NOMO-1 treated with DMSO at 0.1 percent for 48 hours (cell line): Measurements from ENCODE around the gene CDH19.
A peak's percentile ranks its signal among the peaks of the same experiment; 100 is the strongest.

Experiments
- DNase-seq: peaks from one replicate; lab custom pipeline; 2025; ENCODE audit not compliant: unreplicated experiment; lab: John Stamatoyannopoulos, UW

Gene CDH19, protein sequence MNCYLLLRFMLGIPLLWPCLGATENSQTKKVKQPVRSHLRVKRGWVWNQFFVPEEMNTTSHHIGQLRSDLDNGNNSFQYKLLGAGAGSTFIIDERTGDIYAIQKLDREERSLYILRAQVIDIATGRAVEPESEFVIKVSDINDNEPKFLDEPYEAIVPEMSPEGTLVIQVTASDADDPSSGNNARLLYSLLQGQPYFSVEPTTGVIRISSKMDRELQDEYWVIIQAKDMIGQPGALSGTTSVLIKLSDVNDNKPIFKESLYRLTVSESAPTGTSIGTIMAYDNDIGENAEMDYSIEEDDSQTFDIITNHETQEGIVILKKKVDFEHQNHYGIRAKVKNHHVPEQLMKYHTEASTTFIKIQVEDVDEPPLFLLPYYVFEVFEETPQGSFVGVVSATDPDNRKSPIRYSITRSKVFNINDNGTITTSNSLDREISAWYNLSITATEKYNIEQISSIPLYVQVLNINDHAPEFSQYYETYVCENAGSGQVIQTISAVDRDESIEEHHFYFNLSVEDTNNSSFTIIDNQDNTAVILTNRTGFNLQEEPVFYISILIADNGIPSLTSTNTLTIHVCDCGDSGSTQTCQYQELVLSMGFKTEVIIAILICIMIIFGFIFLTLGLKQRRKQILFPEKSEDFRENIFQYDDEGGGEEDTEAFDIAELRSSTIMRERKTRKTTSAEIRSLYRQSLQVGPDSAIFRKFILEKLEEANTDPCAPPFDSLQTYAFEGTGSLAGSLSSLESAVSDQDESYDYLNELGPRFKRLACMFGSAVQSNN

DNA sequence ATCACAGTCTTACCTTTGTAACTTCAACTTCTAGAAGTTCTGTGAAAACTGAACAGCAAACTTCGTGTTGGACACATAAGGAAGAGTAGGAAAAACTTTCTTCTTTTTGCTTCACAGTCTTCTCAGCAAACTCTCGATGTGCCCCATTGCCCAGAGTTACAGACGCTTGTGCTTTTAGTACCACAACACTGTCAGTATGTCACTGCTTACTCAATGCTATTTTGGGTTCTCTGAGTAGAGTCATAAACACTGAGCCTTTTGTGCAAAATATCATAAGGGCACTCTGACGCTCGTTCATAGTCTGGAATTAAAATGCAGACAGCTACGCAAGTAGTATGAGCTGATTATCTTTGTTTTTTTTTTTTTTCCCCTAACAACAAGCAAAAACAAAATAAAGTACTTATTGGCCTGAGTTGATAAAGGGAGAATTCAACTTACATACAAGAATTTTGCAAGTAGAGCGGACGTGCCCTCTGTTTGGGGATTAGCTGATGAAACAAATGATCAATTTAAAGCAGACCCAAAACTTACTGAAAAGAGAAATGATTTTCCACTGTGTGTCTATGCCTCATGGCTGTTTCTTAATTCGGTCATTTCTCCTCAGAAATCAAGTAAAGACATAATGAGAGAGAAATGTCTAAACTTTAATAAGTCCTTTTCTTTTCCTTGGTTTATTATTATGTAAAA lies at the start of gene CDH19:
TSS of gene CDH19 (minus strand) at position 150 of the 687 bp plus-strand sequence. CDS start 31,886 bp downstream, outside the sequence.
- DNase-seq, result no peak

DNA sequence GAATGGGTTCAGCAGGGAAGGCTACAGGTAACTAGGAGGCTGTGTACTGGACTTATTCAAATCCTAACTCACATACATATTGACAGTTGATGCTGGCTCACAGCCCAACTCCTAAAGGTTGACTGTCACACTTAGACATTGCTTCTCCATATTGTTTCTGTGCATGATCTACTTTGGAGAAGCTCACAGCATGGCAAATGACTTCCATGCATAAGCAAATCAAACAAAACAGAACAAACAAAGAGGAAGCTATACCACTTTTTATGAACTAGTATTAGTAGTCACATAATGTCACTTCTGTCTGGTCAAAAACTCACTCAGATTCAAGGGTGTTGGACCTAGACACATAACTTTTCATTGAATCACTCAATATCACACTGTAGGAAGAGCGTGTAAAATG lies 43.8 kb upstream of the CDH19 start:
- no peak for DNase-seq

DNA sequence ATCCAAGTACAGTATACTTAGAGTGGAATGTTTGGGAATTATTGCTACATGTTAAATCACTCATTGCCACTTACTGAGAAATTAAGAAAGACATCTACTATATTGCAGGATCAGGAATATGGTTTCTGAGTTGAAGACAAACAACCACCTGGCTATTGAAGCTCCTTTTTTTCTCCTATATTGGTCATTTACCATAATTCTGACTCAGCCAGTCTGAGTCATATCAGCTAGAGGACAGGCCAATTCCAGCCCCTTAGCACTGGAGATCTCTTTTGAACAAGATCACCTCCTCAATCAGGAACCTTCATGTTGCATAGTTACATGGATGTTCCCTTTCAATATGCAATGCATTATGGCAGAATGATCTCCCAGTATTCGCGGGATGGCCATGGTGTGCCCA lies 42.7 kb upstream of the CDH19 start:
- no peak for DNase-seq

DNA sequence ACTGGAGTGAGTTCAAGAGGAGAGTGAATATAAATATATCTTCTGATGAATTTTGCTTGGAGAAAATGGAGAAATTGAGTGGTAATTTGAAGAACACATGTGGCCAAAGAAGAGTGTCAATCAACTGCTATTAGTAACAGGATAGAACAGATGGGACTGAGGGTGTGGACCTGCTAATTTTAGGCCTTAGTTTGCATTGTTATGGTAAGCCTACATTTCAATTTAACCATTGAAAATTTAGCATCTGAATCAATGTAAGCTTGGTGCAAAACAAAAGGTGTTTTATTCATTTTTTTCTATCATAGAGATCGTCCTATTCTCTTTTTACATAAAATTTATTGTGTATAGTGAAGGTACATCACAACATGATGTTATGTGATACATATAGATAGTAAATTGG lies 42.1 kb upstream of the CDH19 start:
- no peak for DNase-seq

DNA sequence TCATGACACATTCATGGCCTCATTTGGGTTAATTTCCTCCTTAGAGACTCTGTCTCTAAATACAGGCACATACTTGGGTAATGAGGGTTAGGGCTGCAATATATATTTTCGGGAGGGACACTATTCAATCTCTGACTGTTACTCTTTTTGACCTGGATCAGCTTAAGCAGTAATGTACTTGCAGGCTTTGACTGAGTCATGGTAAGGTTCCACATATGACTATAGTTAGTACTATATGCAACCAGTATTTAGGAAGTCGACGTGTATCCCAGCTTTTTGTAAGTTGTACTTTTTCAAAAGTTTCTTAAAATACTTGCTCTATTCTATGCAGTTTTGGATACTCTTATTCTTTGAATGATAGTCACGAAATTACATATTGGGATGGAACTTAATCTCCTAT lies 37.2 kb upstream of the CDH19 start:
- DNase-seq, result no peak

DNA sequence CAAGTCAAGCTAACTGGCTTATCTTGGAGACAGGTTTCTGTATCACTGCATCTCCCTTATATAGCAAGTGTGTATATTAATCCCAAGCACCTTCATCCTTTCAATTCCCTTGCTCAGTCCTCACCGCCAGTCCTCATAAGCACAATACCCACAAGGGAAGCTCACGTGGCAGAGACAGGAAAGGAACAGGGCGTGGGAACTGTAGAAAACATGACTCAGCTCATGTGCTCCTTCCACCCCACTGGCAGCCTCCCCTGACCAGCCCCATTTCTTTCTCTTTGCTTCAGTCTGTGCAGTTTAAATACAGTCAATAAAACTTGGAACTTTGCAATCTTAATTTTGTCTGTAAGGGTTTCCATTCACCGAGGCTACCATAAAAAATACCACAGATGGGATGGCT lies 36.5 kb upstream of the CDH19 start:
- DNase-seq, result no peak

DNA sequence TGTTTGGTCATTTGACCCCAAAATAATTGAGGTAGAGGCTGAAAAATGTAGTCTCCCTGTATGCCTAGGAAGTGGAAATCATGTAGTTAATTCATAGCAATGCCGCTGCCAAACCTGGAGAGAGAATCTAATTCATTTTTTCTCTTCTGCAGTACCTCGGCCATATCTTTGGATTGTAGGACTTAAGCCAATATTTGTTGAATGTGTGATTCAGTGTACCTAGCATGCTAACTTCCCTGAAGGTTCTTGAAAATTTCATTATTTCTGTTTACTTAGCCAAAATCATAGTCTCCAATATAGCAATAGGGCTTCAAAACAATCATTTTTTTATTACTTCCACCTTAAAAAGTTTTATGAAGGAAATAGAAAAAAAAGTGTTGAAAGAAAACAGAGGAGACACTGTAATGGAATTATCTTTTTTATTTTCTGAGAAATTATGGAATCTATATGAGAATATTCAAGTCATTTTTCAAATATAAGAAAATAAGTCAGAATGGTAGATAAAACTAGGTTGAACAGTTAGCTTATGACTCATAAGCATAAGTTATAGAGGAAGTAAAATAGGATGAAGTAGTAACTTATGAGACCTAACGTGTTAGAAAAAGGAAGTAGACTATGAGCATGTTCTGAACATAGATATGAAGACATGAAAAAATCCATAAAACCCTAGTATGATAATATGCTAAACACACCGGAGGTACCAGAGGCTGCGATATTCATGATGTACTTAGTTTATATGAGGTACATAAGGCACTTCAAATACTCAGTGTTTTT lies 35.2 kb upstream of the CDH19 start:
- DNase-seq, result peak; percentile 79

DNA sequence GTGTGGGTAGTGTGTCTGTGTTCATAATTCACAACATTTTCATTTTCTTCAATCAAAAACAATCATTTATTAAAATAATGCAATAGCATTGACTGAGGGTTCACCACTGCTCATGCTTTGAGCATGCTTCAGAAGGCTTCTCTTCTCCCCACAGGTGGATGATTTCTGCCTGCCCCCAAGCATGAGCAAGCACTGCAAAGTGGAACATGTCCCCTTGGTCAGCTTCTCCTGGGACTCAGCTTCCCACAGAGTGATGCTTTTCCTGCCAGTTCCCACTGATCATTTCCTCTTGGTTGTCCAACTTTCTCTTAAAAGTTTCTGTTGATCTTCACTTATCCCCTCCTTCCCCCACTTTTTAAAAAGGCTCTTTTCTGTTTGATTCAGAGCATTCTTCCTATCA lies 31.5 kb upstream of the CDH19 start:
- DNase-seq, result no peak

DNA sequence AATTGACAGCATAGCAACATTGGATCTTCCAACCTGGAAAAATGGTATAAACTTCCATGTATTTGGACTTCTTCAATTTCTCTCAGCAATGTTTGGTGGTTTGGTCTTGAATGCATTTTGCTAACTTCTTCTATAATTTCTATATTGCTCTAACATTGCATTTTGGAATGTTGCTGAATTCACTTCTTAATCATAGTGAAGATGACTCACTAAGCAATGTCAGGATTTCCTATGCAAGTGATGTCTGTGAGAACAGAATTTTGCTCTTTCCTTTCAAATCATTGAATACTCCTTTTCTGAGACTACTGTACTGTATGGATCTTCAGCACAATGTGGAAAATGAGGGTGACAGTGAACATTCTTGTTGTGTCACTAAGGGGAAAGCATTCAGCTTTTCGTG lies 28.9 kb upstream of the CDH19 start:
- no peak for DNase-seq

DNA sequence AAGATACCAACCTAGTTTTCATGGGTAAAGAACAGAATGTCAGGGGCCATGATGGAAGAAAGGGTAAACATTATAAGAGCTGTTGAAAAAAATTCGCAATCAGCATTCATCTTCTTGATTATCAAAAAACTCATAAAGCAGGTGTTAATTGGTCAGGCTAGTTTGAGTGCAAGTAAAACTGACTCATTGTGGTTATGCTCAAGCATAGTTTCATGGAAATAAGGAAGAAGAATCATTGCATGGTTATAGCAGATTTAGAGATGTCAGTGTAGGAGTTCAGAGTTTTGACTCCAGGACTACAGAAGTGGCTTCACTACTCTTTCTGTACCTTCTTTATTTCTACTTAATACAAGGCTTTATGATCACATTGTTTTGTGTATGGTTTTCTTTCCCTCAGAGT lies 26.9 kb upstream of the CDH19 start:
- peak; percentile 44 for DNase-seq

DNA sequence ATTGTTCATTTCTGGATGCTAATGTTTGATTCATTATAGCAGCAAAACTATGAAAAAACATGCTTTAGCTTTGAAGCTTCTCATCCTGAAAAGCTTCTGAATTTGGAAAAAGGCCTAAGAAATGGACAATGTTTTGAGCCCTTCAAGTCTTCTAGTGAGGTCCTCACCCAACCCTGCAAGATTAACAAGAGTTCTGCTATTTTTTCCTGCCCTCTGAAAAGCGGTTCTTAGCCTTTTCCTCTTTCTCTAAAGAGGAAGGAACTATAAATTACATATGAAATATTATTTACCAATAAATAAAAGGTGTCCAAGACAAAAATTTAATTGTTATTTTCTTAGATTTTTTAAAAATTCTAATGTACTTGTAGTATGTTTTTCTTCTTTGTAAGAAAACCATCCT lies 19.9 kb upstream of the CDH19 start:
- DNase-seq, result no peak

DNA sequence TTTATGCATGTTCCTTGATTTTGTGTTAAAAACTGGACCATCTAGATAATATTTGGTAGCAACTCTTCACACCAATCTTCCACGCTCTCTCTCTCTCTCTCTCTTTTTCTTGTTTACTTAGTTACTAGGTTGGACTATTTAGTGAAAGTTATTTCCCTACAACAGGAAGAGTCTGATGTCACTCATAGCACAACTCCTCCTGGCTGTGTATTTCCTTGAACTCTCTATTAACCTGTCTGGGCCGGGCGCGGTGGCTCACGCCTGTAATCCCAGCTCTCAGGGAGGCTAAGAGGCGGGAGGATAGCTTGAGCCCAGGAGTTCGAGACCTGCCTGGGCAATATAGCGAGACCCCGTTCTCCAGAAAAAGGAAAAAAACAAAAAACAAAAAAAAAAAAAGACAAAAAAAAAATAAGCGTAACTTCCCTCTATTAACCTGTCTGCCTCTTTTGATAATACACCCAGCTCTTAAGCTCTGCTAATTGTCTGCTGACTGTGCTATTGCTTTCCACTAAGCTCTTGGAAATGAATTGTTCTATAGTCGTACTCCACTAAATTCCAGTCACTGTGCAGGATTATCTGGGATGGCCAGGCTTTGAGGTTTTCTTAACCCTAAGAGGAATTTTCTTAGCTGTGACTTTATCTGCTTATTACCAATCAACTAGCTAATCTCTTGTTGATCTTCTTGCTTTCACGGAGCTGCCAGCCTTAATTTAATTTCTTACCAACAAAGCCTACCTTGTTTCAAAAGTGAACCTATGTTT lies 18.1 kb upstream of the CDH19 start:
- no peak for DNase-seq

DNA sequence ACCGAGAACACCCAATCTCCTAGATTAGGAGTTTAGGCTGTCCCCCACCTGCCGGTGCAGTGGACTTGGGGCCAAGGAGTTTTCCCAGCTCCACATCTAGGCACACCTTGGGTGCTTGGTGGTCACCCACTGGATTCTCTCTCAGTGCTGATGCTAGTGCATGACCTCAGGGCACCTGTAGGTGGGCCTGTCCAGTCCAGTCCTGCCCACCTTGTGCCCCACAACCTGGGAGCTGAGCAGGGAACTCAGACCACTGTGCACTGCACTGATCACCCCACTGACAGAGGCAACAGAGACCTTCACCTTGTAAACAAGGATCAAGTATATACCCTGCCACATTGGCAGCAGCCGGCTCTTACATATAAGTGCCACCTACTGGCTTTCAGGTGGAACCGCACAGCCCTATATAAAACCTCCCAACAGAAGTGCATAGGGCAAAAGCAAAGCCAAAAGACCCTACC lies 12.7 kb upstream of the CDH19 start:
- no peak for DNase-seq

DNA sequence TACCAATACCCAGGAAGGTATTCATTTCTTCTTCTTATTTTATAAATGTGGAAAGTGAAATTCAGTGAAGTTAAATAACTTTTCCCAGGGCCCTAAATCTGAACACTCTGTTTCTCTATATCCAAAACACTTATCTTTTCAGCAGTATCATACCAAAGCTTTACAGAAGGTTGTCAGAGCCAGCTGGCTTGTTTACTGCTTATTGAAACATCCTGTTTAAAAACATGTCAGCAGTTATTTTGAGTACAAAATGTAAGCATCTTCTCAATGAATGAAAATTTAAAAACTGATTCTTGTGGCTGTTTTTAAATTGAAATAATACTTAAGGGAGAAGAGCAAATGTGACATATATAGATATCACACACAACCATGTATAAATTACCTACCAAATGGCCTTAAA lies 11.3 kb upstream of the CDH19 start:
- DNase-seq, result no peak

DNA sequence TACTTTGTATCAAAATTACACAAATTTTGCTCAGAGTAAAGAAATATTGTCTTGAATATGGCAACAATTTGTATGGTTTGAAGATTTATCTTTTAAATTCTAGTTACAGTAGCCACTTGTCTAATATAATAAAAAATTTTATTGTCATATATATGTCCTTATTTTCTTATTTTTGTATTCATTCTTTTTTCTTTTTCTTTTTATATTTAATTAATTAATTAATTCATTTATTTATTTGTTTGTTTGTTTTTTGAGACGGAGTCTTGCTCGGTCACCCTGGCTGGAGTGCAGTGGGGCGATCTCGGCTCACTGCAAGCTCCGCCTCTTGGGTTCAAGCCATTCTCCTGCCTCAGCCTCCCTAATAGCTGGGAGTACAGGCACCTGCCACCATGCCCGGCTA lies 3.7 kb upstream of the CDH19 start:
- no peak for DNase-seq

DNA sequence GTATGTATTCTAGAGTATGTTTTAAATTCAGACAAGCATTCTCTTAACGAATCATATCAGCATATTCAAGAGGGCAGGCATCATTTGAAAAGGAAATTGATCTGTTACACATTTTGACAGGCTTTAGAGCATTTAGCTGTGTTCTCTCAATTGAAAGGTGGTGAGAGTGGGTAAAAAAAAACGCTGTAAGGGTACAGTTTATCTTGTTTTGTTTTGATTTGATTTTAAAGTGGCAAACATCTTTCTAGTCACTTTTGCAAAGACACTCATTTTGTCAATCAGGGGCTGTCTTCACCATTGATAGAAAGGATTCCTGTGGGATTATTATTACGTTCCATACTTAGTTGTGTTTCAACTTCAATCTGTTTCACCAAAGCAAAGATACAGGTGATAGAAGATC lies 2.2 kb downstream of the CDH19 start:
- no peak for DNase-seq

DNA sequence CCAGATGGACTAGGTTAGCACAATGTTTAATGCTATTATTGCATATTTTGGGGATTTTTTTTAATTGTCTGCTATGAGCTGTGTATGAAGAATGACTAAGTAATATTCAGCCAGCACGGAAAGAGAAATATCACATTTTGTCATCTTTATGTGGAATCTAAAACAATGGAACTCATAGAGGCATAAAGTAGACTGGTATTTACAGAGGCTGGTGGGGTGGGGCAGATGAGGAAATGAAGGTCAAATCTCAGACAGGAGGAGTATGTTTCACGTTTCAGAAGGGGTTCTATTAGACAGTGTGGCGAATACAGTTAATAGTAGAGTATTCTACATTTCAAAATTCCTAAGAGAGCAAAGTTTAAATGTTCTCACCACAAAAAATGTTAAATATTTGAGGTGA lies 4.7 kb downstream of the CDH19 start:
- no peak for DNase-seq

DNA sequence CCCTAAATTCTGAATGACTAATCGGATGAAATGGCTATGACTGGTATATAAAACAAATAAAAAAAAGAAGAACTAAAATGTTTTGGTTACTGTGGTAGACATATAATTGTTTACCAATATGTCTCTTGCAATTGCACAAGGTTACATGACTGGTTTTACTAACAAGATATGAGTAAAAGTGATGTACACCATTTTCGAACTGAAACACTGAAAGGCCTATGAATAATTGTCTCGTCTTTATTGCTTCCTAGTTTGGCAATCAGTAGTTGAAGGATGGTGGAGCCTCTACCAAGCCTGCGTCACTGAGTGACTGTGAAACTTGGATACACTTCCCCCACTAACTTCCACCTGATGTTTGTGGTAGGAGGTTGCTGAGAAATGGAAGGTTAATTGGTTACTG lies 16.5 kb downstream of the CDH19 start:
- peak; percentile 6 for DNase-seq

DNA sequence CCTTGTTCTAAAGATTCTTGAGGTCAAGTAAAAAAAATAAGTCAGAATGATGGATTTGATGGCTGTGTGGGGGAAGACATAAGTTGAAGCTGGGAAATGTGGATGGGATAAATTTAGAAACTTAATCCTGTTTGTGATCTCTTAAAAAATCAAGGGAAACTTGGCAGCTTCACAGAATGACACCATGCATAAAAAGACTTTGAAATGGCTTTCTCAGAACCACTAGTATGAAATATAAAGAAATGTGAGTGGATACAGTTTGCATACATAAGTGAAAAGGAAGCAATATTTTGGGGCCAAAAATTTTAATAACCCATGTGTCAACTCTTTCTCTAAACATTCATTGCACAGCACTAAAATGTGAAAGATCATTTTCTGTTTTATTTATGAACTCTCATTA lies 21.7 kb downstream of the CDH19 start:
- no peak for DNase-seq

DNA sequence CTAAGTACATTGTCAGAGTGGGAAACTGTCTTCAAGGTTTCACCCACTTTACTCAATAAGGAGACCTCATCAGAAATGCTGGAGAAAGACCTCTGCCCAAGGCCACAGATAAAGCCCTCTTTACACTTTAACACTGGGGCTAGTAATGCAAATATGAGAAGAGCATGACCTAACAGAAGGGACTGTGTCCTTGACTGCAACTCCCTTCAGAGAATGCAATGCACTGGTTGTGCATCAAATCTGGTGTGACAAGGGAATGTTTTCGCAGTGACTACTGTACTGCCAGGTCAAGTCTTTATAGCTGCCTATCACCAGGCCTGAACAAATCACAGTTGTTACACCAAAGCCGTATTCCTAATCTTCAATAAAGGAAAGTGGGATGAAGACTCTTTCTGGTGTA lies 28.6 kb downstream of the CDH19 start:
- DNase-seq, result no peak
